ENCODE measurements around the gene KMT5B.

DNA sequence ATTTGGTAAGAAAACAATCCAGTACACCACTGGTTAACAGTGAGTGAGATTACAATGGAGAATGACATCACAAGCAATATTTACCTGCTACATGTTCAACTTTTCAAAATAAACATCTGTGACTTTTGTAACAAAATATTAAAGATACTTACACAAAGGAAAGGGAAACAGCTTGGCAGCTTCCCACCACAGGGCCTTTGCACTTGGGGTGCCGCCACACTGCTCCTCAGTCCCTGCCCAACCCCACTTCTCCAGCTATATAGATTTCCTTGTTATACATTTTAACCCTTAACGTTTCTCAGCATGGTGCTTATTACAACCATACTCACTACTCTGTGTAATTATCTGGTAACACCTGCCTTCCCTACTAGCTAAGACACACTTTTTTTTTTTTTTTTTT, 10.9 kb downstream of the KMT5B start:
- TF ChIP-seq, protein P1, sequence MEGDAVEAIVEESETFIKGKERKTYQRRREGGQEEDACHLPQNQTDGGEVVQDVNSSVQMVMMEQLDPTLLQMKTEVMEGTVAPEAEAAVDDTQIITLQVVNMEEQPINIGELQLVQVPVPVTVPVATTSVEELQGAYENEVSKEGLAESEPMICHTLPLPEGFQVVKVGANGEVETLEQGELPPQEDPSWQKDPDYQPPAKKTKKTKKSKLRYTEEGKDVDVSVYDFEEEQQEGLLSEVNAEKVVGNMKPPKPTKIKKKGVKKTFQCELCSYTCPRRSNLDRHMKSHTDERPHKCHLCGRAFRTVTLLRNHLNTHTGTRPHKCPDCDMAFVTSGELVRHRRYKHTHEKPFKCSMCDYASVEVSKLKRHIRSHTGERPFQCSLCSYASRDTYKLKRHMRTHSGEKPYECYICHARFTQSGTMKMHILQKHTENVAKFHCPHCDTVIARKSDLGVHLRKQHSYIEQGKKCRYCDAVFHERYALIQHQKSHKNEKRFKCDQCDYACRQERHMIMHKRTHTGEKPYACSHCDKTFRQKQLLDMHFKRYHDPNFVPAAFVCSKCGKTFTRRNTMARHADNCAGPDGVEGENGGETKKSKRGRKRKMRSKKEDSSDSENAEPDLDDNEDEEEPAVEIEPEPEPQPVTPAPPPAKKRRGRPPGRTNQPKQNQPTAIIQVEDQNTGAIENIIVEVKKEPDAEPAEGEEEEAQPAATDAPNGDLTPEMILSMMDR (IDR thresholded peaks at IDR 0.05; ENCODE audit: insufficient read depth, low read depth, low read length) = no peak
- no peak for TF ChIP-seq EZH2 (IDR thresholded peaks at IDR 0.05; ENCODE audit: insufficient read depth, low read length)

All from astrocyte (in vitro differentiated cells and primary cell).